SH-SY5Y (cell line): ENCODE data around the gene NYNRIN.

ENCODE experiments used
- GATA2 ChIP-seq: IDR thresholded peaks from 2 replicates; pipeline ENCODE4 v1.6.1; 2011; ENCODE audit warnings: mild to moderate bottlenecking, low read depth, low read length
- GATA3 ChIP-seq: IDR thresholded peaks from 2 replicates; pipeline ENCODE4 v1.6.1; 2011; ENCODE audit warnings: low read depth, mild to moderate bottlenecking, low read length, moderate library complexity

GRCh38 chr14:24414077-24414476, 15.3 kb downstream of the NYNRIN start:
- no peak for TF ChIP-seq GATA2
- no peak for TF ChIP-seq GATA3
